Stimulated activated CD4-positive, alpha-beta T cell treated with anti-CD3 and anti-CD28 coated beads, Interleukin-4, amount 100 ng/mL, for 48 hours (primary cell): ENCODE data around the gene GPR26.

Experiments
- DNase-seq, 2 donors: peaks; one replicate each; pipeline ENCODE4 v3.0.0-alpha.2; 2020; ENCODE audit warnings: low read depth in 2 of 2

The GPR26 gene

DNA sequence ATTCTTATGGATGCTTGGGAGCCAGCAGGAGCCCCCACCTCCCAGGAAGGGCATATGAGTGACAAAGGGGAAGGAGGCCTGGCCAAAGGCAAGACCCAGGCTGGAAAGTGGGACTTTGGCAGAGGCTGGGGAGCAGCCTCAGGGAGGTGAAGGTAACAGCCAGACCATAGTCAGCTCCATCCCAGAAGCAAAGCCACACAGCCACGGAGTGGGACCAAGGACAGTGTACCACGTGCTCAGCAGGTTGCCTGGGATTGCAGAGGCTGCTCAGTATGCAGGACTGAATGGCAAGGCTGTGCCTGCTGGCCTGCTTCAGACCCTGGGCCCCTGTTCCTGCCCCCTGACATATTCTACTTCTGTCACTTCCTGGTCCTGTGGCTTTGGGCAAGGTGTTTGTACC is 17.6 kb upstream of the GPR26 start:
- no peak for DNase-seq

DNA sequence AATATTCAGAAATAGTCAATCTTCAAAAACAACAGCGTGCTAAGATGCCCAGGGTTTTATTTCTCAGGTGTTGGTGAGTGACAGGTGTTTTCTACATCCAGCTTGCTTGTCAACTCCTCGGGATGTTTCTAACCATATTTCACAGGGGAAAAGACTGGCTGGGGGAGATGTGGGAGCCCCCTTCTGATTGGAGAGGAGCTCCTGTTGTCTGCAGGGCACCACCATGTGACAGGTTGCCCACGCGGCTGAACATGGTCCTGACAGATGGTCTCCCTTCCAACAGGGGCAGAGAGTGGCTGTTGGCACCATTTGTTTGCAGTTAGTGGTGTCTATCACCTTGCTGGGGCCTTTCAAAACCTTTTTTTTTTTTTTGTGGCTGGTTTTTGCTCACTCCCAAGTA is 16.5 kb upstream of the GPR26 start:
- DNase-seq = no peak

DNA sequence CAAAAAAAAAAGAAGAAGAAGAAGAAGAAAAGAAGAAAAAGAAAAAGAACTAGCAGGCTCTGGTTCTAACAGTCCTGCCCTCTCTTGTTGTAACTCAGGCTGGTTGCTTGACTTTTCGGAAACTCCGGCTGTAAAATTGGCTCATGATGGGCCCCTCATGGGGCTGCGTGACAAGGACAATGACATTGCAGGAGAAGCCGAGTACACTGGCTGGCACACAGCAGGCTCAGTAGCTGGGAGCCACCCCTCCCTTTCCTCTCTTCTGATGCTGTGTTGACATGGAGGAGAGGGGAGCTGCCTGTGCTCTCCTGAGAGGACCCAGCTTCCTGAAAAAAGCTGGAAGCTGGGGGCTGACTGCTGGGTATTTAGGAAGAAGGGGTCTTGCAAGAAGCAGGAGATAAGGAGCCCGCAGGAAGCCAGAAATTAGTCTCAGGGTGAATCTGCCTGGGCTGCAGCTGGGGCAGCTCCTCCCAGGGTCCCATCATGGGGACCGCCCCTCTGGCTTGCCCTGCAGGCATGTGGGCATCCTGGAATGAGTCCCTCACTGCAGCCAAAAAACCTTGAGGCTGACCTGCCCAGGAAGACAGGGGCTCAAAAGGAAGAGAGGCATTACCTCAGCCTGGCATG is 14.6 kb upstream of the GPR26 start:
- DNase-seq = no peak

DNA sequence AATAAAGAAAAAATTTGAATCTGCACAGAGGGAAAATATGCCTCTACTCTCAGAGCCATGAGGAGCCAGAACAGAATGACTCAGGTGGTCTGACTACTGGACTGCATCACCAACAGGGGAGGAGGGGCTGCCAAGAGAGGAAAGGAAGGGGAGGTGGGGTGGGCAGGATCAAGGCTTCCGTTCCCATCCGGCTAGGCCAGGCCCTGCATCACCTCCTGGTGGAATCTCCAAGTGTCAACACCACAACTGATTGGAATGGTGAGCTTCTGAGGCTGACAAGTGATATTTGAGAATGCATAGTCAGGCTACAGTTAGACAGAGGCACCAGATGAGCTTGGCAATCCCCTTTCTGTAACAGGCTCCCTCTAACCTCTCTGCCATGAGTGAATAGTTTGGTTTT is 10.4 kb upstream of the GPR26 start:
- DNase-seq = no peak

DNA sequence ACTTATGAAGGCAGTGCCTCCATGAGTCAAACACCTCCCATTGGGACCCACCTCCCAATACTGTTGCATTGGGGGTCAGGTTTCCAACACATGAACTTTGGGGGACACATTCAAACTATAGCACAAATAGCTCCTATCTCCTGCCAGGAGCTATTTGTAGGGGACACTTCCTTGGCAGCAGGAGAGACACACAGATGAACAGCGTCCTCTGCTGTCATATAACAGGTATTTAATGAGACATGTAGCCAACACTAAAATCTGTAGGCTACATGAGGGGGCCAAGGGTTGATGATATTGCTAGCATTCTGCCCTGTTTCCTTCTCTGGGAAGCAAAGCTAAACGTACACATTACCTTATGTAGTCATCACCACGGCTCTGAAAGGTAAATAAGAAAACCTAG is 2.6 kb upstream of the GPR26 start:
- no peak for DNase-seq

DNA sequence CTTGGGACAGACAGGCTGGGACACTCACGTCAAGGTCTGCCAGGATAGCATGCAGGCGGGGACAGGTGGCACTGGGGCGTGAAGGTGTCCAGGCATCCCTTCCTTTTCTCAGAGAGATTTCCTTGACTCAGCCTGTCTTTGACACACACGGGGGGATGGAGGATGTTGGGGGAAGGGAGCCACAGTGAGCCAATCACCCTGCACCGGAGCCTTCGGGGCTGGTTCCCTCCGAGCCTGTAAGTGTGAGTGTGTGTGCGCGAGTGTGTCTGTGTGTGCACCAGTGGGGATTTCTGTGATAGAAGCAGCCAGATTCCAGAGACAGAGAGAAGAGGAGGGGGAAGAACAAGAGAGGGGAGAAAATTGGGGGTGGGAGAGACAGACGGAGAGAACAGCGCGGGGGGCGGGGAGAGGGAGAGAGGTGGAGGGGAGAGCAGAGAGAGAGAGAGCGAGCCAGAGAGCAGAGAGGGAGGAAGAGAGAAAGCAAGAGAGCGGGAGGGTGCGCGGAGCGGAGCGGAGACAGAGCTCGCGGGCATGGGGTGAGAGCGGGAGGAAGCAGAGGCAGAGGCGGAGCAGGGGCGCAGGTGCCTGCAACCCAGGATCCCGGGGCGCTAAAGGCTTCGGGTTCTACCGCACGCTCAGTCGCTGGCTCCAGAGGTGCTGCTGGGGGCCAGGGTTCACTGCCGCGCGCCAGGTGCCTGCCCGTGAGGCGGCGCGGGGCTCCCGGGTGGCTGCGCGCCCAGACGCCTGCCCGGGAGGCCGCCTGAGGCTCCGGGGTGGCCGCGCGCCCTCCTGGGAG is 466 bp upstream of the GPR26 start:
- no peak for DNase-seq

DNA sequence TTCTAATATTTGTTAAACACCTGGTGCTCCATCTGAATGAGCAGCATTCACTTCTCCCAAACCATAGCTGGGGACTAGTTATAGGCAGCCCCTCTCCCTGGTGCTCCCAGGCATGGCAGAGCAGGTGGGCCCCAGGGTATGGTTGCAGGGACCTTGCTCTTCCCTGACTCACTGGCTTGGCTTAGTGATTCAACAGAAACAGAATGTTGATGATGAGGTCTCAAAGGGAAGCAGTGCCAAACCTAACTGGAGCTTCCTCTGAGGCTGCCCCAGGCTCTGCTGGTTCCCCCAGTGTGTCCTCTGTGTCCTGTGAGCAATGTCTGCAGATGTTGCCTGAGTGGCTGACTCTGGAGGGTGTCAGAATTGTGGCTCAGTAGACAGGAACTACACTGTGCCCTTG is 3.7 kb downstream of the GPR26 start:
- no peak for DNase-seq

DNA sequence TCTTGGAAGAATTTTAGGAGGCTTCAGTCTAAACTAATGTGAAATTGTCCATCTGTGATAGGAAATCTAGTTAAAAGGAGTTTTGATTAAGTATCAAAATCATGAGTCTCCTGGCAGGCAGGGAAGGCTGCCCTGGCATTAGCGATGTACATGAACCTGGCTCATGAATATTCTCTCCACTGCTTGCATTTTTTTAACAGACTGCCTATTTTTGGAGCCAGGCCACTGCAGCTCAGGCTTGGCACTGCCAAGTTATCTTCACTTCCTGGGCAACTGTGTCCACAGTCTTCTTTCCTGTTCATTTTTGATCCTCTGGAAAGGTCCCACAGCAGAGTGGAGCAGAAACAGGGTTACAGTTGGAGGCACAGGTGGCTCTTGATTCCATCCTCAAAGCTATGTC is 7.0 kb downstream of the GPR26 start:
- no peak for DNase-seq

DNA sequence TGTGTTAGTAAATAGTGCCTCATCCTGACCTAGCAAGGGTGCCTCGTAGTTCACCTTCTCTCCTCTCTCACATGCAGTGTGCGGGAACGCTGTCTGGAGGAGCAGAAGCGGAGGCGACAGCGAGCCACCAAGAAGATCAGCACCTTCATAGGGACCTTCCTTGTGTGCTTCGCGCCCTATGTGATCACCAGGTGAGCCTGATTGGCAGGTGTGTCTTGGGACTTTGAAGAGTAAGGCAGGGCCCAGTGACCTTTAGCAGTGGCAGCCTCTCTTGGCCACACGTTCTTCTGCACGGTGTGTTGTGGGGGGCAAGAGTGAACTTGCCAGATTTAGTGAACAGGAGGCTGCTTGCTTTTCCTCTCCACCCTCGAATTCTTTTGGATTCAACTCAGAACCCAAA is 8.6 kb downstream of the GPR26 start:
- DNase-seq = no peak

DNA sequence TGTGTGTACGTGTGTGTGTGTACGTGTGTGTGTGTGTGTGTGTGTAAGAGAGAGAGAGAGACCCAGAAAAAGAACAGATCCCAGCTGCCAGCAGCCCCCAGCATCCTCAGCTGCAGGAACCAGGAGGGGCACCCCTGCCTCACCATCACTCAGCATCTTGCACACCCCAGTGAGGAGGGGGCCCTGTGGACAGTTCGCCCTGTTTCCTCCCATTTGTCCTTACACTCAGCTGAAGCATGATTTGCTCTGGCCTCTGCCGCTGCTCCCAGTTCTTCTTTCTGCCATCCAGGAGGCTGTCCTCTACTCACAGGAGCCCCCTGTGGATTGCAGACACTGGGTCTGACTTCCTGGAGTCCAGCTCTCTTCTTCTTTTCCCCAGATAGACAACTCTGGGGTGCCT is 9.7 kb downstream of the GPR26 start:
- DNase-seq = no peak

DNA sequence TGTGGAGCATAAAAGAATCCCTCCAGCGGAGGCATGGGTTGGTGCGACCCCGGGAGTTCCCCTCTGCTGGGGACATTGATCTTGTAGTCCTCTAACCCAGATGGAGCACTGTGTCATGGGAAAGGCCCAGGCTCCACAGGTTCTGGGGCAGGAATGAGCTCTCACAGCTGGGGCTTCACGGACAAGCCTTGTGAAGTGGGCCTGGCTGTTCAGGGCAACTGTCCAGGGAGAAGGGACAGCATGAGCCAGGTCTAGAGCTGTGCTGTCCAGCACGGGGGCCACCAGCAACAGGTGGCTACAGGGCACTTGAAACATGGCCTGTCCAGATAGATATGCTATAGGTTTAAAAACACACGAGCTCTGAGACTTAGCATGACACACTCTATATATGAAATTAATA is 11.4 kb downstream of the GPR26 start:
- DNase-seq = no peak

DNA sequence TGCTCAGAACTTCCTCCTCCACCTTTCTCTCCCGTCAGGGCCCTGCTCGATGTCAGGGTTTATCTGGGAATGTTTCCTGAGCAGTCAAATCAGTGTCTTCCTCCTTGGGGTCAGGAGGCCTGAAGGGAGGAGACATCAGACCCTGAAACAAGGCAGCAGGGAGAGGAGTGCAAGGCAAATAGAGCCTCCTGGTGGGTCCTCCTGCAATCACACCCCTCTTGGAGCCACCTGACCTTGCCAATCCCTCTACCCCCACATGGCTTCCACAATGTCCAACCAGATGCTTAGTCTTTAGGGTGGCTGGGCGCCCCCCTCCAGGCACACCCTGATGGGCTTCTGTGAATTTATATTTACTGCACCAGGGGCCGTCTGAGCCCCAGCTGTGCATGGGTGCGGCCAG is 12.2 kb downstream of the GPR26 start:
- DNase-seq = no peak

DNA sequence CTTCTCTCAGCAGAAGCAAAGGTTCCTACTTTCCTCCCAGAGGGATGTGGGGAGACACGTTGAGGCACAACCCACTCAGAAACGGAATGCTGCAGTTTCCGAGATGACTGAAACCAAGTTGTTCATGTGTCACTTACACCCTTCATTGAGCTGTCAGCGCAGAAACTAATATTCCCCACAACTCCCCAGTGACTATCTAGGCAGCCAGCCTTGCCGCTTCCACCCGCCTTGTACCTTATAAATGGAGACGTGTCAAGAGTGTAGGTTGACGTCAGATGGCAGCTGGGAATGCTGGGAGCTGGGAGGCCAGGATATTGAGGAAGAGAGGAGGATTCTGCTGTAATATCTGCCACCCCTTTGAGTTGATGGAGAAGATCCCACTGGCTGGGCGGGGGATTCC is 15.1 kb downstream of the GPR26 start:
- no peak for DNase-seq

DNA sequence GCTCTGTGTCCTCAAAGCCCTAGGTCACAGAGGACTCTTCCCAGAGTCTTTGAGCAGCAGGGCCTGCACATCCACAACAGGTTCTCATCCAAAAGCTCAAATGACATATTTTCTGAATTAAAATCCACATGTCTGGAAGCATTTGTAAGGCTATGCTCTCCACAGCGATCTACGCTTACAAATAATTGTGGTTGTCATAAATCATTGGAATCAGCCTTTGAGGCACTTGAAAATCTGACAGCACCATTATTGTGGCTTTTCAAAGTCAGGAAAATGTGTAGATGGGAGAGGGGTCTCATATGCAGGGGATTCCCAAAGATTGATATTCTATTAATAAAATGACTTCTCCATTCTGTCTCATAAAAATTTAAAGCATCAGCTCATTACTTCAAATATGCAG is 16.3 kb downstream of the GPR26 start:
- no peak for DNase-seq

DNA sequence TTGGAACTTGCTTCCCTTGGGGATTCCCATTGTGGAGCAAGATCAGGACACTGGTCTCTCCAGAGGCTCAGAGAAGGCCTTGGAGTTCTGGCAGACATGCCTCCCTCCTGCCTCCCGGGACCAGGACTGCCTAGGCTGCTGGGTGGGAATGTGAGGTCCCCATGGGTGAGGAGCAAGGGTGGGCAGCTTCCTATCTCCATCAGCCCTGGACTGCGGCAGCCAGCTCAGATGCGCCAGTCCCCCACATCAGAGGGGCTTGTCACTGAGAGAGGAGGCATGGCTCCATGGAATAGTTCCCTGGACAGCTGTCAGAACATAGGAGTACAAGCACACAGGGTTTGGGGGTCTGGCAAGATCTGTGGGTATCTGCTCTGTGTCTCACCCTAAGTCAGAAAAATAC is 17.3 kb downstream of the GPR26 start:
- no peak for DNase-seq

DNA sequence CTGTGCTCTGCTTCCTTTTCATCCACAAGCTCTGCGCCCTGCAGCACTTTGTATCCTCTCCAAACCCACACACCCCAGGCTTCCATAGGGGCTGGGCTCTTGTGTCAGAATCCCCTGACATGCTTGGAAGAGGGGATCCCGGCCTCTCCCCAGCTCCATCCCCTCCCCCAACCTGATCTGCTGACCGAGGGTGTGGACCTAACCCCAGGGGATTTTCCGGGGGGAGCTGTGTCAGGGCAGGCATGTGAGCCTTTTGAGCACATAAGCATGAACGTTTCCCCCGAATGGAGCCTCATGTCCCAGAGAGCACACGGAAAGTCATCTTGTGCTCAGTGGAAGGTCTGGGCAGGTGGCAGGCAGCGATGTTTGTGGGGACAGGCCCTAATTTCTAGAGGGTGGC is 17.7 kb downstream of the GPR26 start:
- no peak for DNase-seq

DNA sequence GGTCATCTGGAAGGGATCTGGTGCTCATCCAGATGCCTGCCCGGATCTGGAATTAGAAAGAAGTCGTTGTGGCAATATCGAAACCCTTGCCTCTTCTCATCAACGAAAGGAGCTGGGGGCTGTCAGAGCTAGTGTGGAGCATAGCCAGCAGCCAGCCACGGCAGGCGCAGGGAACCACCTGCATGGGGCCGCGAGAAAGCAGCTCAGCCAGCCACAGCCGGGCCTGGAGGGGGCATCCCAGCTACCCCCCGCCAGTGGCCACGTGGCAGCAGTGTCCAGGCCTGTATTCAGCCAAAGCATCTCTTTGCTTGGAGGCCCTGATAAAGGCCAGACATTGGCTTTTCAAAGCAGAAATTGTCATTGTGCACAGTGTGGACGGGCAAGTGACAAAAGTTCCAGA is 19.1 kb downstream of the GPR26 start:
- no peak for DNase-seq

DNA sequence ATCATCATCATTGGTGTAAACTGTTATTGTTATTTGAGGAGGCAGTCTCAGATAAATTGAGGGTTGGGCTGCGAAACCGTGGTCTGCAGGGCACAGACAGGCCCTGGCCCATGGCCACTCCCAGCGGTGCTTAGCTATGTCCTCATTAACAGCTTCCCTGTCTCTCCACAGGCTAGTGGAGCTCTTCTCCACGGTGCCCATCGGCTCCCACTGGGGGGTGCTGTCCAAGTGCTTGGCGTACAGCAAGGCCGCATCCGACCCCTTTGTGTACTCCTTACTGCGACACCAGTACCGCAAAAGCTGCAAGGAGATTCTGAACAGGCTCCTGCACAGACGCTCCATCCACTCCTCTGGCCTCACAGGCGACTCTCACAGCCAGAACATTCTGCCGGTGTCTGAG is 21.6 kb downstream of the GPR26 start:
- no peak for DNase-seq

DNA sequence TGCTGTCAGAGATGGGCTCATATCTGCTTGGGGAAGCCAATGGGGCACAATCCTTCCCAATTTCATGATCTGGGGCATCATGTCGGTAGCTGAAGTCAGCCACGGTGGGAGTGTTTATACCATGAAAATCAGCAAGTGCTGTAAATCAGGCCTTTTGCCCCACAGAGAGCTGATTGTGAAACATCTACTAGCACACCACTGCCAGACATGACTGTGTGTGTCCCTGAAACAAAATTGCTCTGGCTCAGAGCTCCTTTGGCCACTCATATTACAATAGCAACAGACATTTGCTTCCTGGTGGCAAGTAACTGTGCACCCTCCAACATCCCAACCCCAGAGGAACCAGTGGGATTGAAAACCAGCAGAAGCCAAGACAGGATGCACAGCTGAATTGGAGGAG is 23.7 kb downstream of the GPR26 start:
- no peak for DNase-seq

DNA sequence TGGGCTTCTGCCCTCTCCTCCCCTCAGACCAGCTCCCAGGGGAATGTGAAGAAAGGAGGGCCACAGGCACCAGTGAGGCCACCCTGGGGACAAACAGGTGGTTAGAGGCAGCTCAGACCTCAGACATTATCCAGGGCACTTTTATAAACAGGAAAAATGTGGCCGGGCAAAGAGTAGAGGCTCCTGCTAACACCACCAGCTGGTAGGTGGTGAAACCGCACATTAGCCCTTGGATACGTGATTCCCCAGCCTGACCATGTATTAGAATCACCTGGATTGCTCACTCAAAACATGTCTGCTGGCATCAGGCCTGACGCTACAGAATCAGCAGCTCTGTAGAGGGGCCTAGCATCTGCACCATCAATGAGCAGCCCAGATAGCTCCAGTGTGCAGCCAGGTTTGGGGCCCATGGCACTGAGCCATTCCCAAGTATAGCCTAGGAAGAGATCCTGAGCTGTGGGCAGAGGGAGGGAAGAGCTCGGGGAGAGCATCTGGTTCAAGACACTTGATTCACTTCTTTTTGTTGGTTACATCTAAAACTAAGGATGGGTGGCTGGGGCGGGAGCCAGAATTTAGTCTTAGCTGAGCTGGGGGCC is 37.1 kb downstream of the GPR26 start:
- DNase-seq = no peak

DNA sequence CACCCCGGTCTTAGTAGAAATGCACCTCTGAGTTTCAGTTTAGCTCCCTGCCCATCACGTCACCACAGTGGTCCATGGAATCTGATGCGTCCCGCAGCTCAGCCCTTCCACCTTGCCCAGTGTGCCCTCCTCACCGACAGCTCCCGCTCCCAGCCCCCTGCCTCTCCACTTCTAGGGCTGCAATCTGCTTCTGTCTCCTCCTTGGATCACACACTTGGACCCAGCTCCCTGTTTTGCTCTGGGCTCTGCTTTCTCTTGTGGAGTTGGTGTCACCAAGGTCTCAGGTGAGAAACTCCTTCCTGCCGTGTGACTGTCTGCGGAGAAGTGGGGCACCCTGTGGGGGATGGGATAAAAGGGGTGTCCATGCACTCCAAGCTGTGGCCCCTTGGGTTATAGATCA is 37.9 kb downstream of the GPR26 start:
- no peak for DNase-seq

DNA sequence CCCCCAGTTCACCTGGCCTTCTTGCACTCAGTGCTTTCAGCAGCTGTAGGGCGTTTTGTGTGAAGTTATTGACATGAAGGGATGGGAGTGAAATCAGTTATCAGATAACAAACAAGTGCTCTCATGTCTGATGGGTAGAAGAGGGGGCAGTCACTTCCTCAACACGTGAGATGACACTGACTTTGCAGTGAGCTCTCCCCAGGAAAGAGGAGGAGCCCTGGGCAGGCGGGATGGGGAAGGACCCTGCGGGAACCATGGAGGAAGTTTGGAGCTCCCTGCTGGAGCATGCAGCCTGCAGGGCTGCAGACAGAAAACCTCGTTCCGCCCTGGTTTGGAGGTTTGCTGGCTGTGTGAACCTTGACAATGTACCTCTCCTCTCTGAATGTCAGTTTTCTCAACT is 38.7 kb downstream of the GPR26 start:
- no peak for DNase-seq

DNA sequence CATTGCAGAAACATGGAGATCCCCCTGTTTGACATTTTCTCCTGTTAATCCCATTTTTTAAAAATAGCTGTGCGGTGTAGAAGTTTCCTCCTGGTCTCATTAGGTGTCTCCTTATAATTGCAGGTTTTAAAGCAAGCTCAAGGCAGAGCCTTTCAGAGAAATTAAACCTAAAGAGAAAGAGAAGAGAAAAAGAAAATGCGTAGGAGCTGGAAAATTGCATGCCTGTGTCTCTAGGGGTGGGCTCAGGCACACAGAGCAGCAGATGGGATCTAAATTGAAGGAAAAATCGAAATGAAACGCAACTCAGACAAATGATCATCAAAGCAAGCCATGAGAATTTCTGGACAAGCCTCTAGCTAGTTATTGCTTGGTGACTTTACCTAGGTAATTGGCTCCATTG is 40.1 kb downstream of the GPR26 start:
- DNase-seq = no peak

DNA sequence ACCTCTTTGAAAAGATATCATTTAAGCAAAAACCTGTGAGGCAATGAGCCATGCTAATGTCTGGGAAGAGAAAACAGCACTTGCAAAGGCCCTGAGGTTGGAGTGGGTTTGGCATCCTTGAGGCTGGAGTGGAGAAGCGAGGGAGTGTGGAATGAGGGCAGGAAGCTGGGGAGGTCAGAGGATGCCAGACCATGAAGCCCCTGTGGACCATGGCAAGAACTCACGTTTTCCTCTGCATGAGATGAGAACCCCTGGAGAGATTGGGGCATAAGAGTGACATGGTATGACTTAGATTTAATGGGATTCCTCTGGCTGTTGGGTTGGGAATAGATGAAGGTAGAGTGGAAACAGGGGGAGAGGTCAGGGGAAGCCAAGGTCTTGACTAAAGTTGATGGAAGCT is 49.4 kb downstream of the GPR26 start:
- no peak for DNase-seq
